ENCODE results near the gene LIPT2. TPM values are rescaled to one million over a fixed set of nuclear protein-coding genes. Genes with fewer than 3 reads are reported as not detected.

The LIPT2 gene
- total RNA-seq, 1 experiment from 2014 or later = 9.3 TPM

GRCh38 chr11:74474316-74474715, 19.2 kb downstream of the LIPT2 start:
- H3K27ac Mint-ChIP-seq = no peak overlapping the region
- CTCF ChIA-PET = no interaction called here

More at GRCh38 chr11:74474316-74474715, 19.2 kb downstream of the LIPT2 start:
- no peak for DNase-seq (ENCODE audit: low spot score)
- H3K4me1 Mint-ChIP-seq = no peaks in the 10 kb centered on the region
- H3K27me3 Mint-ChIP-seq (ENCODE audit: low read depth) = peaks cover 4% of the 10 kb centered on the region
- no peak for ATAC-seq
- no peaks in the 10 kb centered on the region for H3K36me3 Mint-ChIP-seq
- no peak for TF ChIP-seq ZBTB43 (CRISPR knock-in tag; IDR thresholded peaks at IDR 0.05)
- no peak for TF ChIP-seq TP53 (CRISPR knock-in tag; IDR thresholded peaks at IDR 0.05)
- no peak for TF ChIP-seq SOX15 (CRISPR knock-in tag; IDR thresholded peaks at IDR 0.05)
- no peak for TF ChIP-seq FOXK1 (CRISPR knock-in tag; IDR thresholded peaks at IDR 0.05)
- no peak for TF ChIP-seq JUN (CRISPR knock-in tag; IDR thresholded peaks at IDR 0.05)
- TF ChIP-seq PREB (CRISPR knock-in tag; IDR thresholded peaks at IDR 0.05; ENCODE audit: borderline replicate concordance) = no peak
- no peak for TF ChIP-seq NR3C1 (CRISPR knock-in tag; conservative IDR thresholded peaks at IDR 0.05; ENCODE audit: low read depth)
- no peak for TF ChIP-seq ZNF263 (CRISPR knock-in tag; IDR thresholded peaks at IDR 0.05; ENCODE audit: low read depth)
- no peak for TF ChIP-seq FOXP1 (CRISPR knock-in tag; IDR thresholded peaks at IDR 0.05; ENCODE audit: borderline replicate concordance)
- TF ChIP-seq USF1 (CRISPR knock-in tag; IDR thresholded peaks at IDR 0.05) = no peak
- TF ChIP-seq RELA (CRISPR knock-in tag; IDR thresholded peaks at IDR 0.05; ENCODE audit: borderline replicate concordance) = no peak
- no peak for TF ChIP-seq MAX (CRISPR knock-in tag; IDR thresholded peaks at IDR 0.05)
- TF ChIP-seq AFF4 (CRISPR knock-in tag; IDR thresholded peaks at IDR 0.05; ENCODE audit: borderline replicate concordance) = no peak
- TF ChIP-seq GRHL2 (CRISPR knock-in tag; IDR thresholded peaks at IDR 0.05; ENCODE audit: insufficient replicate concordance, severe bottlenecking) = no peak
- TF ChIP-seq ESRRA (CRISPR knock-in tag; IDR thresholded peaks at IDR 0.05; ENCODE audit: borderline replicate concordance) = no peak
- H3K4me3 Mint-ChIP-seq = no peak overlapping the region
- no peaks in the 10 kb centered on the region for H3K9me3 Mint-ChIP-seq
- POLR2A ChIA-PET = no interaction called here
